Measurements from ENCODE around the gene AP4B1. TPM values are rescaled to one million over a fixed set of nuclear protein-coding genes. Genes with fewer than 3 reads are reported as not detected.

Gene AP4B1
- total RNA-seq, 2 donors from 2014 or later: 58.9 to 71.6 TPM

DNA sequence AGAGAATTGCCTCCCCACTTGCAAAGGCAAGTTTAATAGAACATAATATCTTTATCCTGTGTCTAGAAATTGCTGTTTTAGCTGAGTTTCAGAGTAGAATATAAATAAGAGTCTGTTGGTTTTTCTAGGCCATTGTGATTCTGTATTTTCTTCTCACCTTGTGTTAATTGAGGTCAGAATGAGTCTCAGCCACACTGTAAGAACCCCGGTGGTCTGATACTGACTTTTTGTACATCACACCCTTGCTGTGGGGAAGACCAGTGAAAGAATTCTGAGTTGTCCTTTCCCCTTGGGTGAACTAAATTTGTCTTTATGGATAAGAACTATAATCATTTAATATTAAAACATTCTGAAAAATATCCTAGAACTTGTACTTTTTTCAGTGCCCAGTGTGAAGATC is 31.4 kb upstream of the AP4B1 start:
- ATAC-seq (no peak), DNase-seq (ENCODE audit: low spot score in 2 of 2) (no peak)
- Mint-ChIP-seq H3K9me3 (no peaks in the 10 kb centered on the region), H3K36me3 (peaks cover 5 to 14% of the 10 kb centered on the region in 2 donors), H3K27ac (no peak overlapping the region)

- Mint-ChIP-seq H3K9me3 (no peaks in the 10 kb centered on the region), H3K36me3 (peaks cover 4 to 8% of the 10 kb centered on the region in 2 donors), H3K27ac (no peak overlapping the region)
- ATAC-seq (no peak), DNase-seq (ENCODE audit: low spot score in 2 of 2) (no peak)
Measured at GRCh38 chr1:113935176-113935575, 30.6 kb upstream of the AP4B1 start.

DNA sequence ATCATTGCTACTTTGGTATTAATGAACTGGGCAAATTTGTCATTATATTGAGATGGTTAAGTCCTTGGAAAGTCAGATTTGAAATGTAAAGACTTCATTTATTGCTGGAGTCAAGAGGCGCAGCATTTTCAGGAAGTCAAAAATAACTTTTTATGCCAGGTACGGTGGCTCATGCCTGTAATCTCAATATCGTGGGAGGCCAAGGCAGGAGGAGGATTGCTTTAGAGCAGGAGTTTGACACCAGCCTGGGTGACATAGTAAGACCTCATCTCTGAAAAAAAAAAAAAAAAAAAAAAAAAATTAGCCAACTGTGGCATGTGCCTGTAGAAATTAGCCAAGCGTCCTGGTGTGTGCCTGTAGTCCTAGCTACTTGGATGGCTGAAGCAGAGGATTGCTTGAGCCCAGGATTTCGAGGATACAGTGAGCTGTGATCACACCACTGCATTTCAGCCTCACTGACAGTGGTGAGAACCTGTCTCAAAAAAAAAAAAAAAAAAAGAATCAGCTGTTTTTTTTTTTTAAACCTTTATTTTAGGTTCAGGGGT is 30.0 kb upstream of the AP4B1 start:
- Mint-ChIP-seq H3K9me3 (no peaks in the 10 kb centered on the region), H3K36me3 (peaks cover 5 to 7% of the 10 kb centered on the region in 2 donors), H3K27ac (peak overlapping the region; percentile 84 to 99)
- DNase-seq (ENCODE audit: low spot score in 2 of 2): no peak
- ATAC-seq: no peak

GRCh38 chr1:113934006-113934405 is 29.4 kb upstream of the AP4B1 start:
- Mint-ChIP-seq H3K27ac (peak overlapping the region; percentile 84 to 99), H3K36me3 (peaks cover 5 to 7% of the 10 kb centered on the region in 2 donors)
- no peak for DNase-seq (ENCODE audit: low spot score in 2 of 2)

GRCh38 chr1:113931451-113931851 is 26.9 kb upstream of the AP4B1 start:
- H3K27ac Mint-ChIP-seq: peak overlapping the region; percentile 99 to 100
- ATAC-seq (no peak), DNase-seq (ENCODE audit: low spot score in 2 of 2) (no peak)
- H3K36me3 Mint-ChIP-seq: peaks cover 0 to 5% of the 10 kb centered on the region in 2 donors
- no peaks in the 10 kb centered on the region for H3K9me3 Mint-ChIP-seq

More at GRCh38 chr1:113934006-113934405, 29.4 kb upstream of the AP4B1 start:
- no peak for ATAC-seq
- H3K9me3 Mint-ChIP-seq: no peaks in the 10 kb centered on the region

GRCh38 chr1:113930499-113931161 is 26.0 kb upstream of the AP4B1 start:
- ATAC-seq (peak; percentile 70 to 74), DNase-seq (ENCODE audit: low spot score in 2 of 2) (peak; percentile 68 to 89)
- Mint-ChIP-seq H3K9me3 (no peaks in the 10 kb centered on the region), H3K27ac (peak overlapping the region; percentile 99 to 100), H3K36me3 (peaks cover 0 to 5% of the 10 kb centered on the region in 2 donors)

GRCh38 chr1:113929750-113930498 is 25.3 kb upstream of the AP4B1 start:
- peak; percentile 47 to 52 for ATAC-seq
- H3K36me3 Mint-ChIP-seq: peaks cover 0 to 5% of the 10 kb centered on the region in 2 donors
- H3K27ac Mint-ChIP-seq: peak overlapping the region; percentile 99 to 100
- peak; percentile 64 to 87 for DNase-seq (ENCODE audit: low spot score in 2 of 2)
- H3K9me3 Mint-ChIP-seq: no peaks in the 10 kb centered on the region

DNA sequence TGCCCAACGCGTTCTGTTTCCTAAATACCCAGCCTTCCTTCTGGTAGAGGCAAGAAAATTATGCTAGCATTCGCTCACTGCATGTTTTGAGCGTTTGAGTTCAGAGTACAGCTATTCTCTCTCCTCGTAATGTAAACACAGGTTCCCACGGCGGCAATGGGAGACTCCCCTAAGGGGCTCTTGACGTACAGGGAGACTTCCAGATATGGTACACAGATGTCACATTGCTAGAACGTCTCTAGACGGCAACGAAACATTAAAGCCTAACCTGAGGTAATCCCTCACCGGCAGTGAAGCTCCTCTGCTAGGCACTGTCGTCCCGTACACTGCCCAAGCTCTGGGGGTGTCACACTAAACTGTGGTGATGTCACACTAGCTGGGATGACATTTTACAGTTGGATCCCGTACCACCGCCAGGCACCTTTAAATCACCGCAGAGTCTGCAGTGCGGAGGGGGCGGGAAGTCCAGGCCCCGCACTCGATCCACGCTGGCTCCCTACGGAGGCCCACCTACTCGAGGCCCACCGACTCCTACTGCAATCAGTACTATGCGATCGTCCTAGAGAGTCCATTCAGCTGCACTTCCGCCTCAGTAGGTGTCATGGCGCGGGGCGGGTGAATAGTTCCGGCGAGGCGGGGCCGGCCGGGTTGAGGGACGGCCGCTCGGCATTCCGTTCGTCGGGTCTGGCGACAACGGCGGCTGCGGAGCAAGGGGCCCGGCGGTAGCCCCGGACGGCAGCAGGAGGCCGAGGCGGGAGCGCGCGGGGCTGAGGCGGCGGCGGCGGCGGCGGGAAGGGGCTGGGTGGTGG is 24.5 kb upstream of the AP4B1 start, which contains the start of gene HIPK1:
Gene HIPK1 (plus strand): TSS at position 384 of the 809 bp plus-strand sequence.
- DNase-seq (ENCODE audit: low spot score in 2 of 2) (peak; percentile 87 to 94), ATAC-seq (peak; percentile 50 to 76)
- peaks cover 0 to 5% of the 10 kb centered on the region in 2 donors for H3K36me3 Mint-ChIP-seq
- H3K27ac Mint-ChIP-seq: peak within 1 kb of the TSS; percentile 99 to 100
- H3K9me3 Mint-ChIP-seq: no peaks in the 10 kb centered on the region

GRCh38 chr1:113928187-113928930 is 23.8 kb upstream of the AP4B1 start:
- ATAC-seq (peak in 1 of 2 donors; percentile 25), DNase-seq (ENCODE audit: low spot score in 2 of 2) (no peak)
- H3K9me3 Mint-ChIP-seq: no peaks in the 10 kb centered on the region
- peak overlapping the region; percentile 97 to 99 for H3K27ac Mint-ChIP-seq
- H3K36me3 Mint-ChIP-seq: peaks cover 0 to 5% of the 10 kb centered on the region in 2 donors

DNA sequence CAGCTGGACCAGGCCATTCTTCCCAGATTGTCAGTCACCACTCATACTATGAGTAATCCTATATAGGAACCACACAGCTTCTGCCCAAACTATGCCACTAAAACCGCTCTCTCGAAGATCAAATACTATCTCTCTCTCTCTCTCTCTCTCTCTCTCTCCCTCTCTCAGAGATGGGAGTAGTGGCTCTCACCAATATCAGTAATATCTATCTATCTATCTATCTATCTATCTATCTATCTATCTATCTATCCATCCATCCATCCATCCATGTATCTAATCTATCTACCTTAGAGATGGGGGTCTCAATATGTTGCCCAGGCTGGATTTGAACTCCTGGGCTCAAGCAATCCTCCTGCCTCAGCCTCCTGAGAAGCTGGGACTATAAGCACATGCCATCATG is 19.9 kb upstream of the AP4B1 start:
- Mint-ChIP-seq H3K27ac (no peak overlapping the region), H3K9me3 (no peaks in the 10 kb centered on the region), H3K36me3 (no peaks in the 10 kb centered on the region)
- no peak for ATAC-seq
- DNase-seq (ENCODE audit: low spot score in 2 of 2): no peak

DNA sequence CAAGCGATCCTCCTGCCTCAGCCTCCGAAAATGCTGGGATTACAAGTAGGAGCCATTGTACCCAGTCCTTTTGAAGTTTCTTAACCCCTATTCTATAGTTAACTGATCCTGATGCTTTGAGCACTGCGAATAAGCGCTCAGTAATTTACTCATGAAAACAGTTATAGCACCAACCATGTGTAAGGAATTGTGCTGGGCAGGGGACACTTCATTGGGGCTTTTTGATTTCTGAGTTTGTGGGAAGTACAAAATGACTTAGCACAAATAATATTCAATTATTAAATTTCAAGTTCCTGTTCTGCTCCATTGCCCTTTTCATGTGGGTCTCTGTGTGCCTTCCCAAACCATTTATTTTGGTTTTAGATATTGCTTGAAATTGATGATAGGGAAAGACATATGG is 18.4 kb upstream of the AP4B1 start:
- DNase-seq (ENCODE audit: low spot score in 2 of 2): no peak
- H3K36me3 Mint-ChIP-seq: no peaks in the 10 kb centered on the region

GRCh38 chr1:113918243-113918642 is 13.6 kb upstream of the AP4B1 start:
- peaks cover 4 to 11% of the 10 kb centered on the region in 2 donors for H3K36me3 Mint-ChIP-seq
- ATAC-seq (peak; percentile 37 to 57), DNase-seq (ENCODE audit: low spot score in 2 of 2) (no peak)
- H3K27ac Mint-ChIP-seq: peak overlapping the region in 1 of 2 donors; percentile 34
- H3K9me3 Mint-ChIP-seq: no peaks in the 10 kb centered on the region

More for the DNA sequence above, 18.4 kb upstream of the AP4B1 start:
- H3K27ac Mint-ChIP-seq: no peak overlapping the region
- no peak for ATAC-seq
- no peaks in the 10 kb centered on the region for H3K9me3 Mint-ChIP-seq

DNA sequence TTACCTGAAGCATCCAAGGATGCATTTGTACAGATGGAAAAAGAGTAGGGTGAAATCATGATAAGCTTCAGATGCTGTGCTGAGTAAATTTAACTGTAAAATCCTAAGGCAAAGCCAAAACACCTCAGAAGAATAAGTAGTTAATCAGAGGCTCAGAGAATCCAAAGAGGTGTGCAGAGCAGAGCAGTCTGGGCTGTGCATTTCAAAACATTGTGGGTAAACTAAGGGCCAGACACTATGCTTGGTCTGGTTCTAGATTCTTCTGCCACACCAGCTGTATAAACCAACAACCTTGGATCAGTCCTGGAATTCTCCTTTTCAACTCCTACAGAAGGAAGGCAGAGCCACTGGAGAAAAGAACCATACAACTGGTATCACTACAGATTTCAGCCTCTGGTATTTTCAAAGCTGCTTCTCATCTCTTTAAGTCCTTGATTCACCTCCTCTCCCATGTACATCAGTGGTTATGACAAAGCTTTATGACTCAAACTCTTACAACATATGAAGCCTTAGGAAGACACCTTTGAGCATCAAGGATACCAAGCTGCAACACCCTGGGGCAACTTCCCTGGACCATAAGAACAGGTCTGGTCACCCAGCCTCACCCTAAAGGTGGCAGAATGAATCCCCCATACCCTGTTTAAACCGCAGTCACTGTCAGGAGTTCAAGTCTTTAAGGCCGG is 12.9 kb upstream of the AP4B1 start:
- ATAC-seq: peak; percentile 82 to 89
- peak overlapping the region in 1 of 2 donors; percentile 34 for H3K27ac Mint-ChIP-seq

GRCh38 chr1:113916974-113917373 is 12.4 kb upstream of the AP4B1 start:
- H3K9me3 Mint-ChIP-seq: no peaks in the 10 kb centered on the region
- ATAC-seq (no peak), DNase-seq (ENCODE audit: low spot score in 2 of 2) (no peak)
- peaks cover 4 to 11% of the 10 kb centered on the region in 2 donors for H3K36me3 Mint-ChIP-seq
- H3K27ac Mint-ChIP-seq: no peak overlapping the region

More for the DNA sequence above, 12.9 kb upstream of the AP4B1 start:
- Mint-ChIP-seq H3K9me3 (no peaks in the 10 kb centered on the region), H3K36me3 (peaks cover 4 to 11% of the 10 kb centered on the region in 2 donors)
- no peak for DNase-seq (ENCODE audit: low spot score in 2 of 2)

DNA sequence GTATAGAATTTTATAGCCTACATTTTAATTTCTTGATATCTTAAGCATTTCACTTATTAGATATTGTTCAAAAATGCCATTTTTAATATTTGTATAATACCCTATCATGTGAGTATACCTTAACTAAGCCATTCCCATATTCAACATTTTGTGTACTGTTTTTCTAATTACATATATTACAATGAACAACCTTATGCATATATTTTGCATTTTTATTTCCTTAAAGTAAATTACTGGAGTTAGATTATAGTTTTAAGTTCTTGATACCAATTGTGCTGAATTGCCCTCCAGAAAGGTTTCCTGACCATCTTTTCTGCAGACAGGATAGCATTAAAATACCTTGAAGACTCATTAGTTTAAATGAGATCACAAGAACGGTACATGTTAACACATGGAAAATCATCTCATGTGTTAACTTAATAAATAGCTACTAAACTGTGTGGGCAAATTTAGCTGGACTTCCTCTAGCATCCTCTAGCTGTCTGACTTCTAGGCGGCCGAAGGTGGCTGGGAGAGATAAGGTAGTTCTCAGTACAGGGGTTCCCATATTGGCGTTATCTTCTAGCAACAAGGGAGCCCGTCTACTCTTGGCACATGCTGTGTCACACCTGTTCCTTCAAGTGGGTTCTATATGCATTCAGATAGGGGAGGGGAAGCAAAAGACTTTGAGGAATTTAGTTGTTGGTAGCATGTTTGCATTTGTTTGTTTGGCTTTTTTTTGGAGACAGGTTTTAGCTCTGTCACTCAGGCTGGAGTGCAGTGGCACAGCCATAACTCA is 9.5 kb upstream of the AP4B1 start:
- ATAC-seq: no peak
- no peaks in the 10 kb centered on the region for H3K9me3 Mint-ChIP-seq
- peak overlapping the region in 1 of 2 donors; percentile 38 for H3K27ac Mint-ChIP-seq
- no peak for DNase-seq (ENCODE audit: low spot score in 2 of 2)
- H3K36me3 Mint-ChIP-seq: peaks cover 12 to 18% of the 10 kb centered on the region in 2 donors

Measured in activated naive CD4-positive, alpha-beta T cell treated with anti-CD3 and anti-CD28 coated beads, Interleukin-2, amount 50 U/mL, for 72 hours (primary cell).